Right atrium auricular region (tissue), 2 donors: Measurements from ENCODE around the gene KRT85. TPM values are rescaled to one million over a fixed set of nuclear protein-coding genes. Genes with fewer than 3 reads are reported as not detected.

Source experiments
- DNase-seq: peaks from one replicate; pipeline ENCODE4 v3.0.0-alpha.2; 2019; ENCODE audit warnings: low spot score
- H3K27ac ChIP-seq, 2 donors: fragments of 200-600 bp; sonication (generic); 1 replicate in 1 of 2; 2 replicates in 1 of 2; pipeline ENCODE4 v1.5.1; 2016 to 2019
- H3K27me3 ChIP-seq, 2 donors: fragments of 200-600 bp; sonication (generic); one replicate each; pipeline versions ENCODE4 v1.5.1 to v1.6.0; 2017 to 2019
- H3K36me3 ChIP-seq: fragments of 200-600 bp; sonication (generic); one replicate; pipeline ENCODE4 v1.5.1; 2016
- H3K4me1 ChIP-seq, 2 donors: fragments of 200-600 bp; sonication (generic); one replicate each; pipeline versions ENCODE4 v1.5.1 to v1.6.0; 2017 to 2019
- H3K4me3 ChIP-seq, 2 donors: fragments of 200-600 bp; sonication (generic); 1 replicate in 1 of 2; 2 replicates in 1 of 2; pipeline ENCODE4 v1.5.1; 2017 to 2019; ENCODE audit warnings: mild to moderate bottlenecking in 1 of 2, moderate library complexity in 1 of 2
- H3K9me3 ChIP-seq, 2 donors: fragments of 200-600 bp; sonication (generic); one replicate each; pipeline ENCODE4 v1.5.1; 2019
- CTCF ChIP-seq, 2 donors: fragments of 200-600 bp; sonication (generic); IDR thresholded peaks; one replicate each; pipeline ENCODE4 v1.5.1; 2019; ENCODE audit warnings: antibody characterized with exemption in 2 of 2
- total RNA-seq, 2 donors: library from RNA; depleted of rRNA; stranded (reverse); fragments of >200 nt; gene quantifications; one replicate each; pipeline ENCODE4 v1.1.0, GENCODE V29; 2016

KRT85 gene
- total RNA-seq, 2 donors from 2014 or later, result not detected

- DNase-seq, result no peak
- no peak for TF ChIP-seq CTCF (IDR thresholded peaks at IDR 0.05)
- Histone ChIP-seq H3K9me3 (no peaks in the 10 kb centered on the region), H3K4me3 (no peak overlapping the region), H3K27me3 (no peaks in the 10 kb centered on the region), H3K27ac (no peak overlapping the region), H3K4me1 (no peaks in the 10 kb centered on the region), H3K36me3 (no peaks in the 10 kb centered on the region)
These were observed 2.5 kb upstream of the KRT85 start for GRCh38 chr12:52369809-52370208.

GRCh38 chr12:52369211-52369610 is 1.9 kb upstream of the KRT85 start:
- Histone ChIP-seq H3K4me3 (no peak overlapping the region), H3K4me1 (no peaks in the 10 kb centered on the region), H3K27me3 (no peaks in the 10 kb centered on the region), H3K9me3 (no peaks in the 10 kb centered on the region), H3K36me3 (no peaks in the 10 kb centered on the region), H3K27ac (no peak overlapping the region)
- no peak for TF ChIP-seq CTCF (IDR thresholded peaks at IDR 0.05)
- DNase-seq, result no peak

- no peaks in the 10 kb centered on the region for H3K27me3 ChIP-seq
- no peak for TF ChIP-seq CTCF (IDR thresholded peaks at IDR 0.05)
- no peaks in the 10 kb centered on the region for H3K9me3 ChIP-seq
- DNase-seq, result no peak
- no peaks in the 10 kb centered on the region for H3K36me3 ChIP-seq
- H3K4me1 ChIP-seq, result no peaks in the 10 kb centered on the region
- H3K27ac ChIP-seq, result no peak overlapping the region
- no peak overlapping the region for H3K4me3 ChIP-seq
These were observed 1.2 kb upstream of the KRT85 start for GRCh38 chr12:52368508-52368907.

- Histone ChIP-seq H3K9me3 (no peaks in the 10 kb centered on the region), H3K4me1 (no peaks in the 10 kb centered on the region), H3K27me3 (no peaks in the 10 kb centered on the region), H3K36me3 (no peaks in the 10 kb centered on the region), H3K27ac (no peak overlapping the region), H3K4me3 (no peak overlapping the region)
- TF ChIP-seq CTCF (IDR thresholded peaks at IDR 0.05), result no peak
- DNase-seq, result no peak
These were observed 595 bp upstream of the KRT85 start for GRCh38 chr12:52367876-52368275.

- H3K4me1 ChIP-seq, result no peaks in the 10 kb centered on the region
- H3K27me3 ChIP-seq, result no peaks in the 10 kb centered on the region
- no peaks in the 10 kb centered on the region for H3K36me3 ChIP-seq
- no peaks in the 10 kb centered on the region for H3K9me3 ChIP-seq
- no peak overlapping the region for H3K27ac ChIP-seq
- H3K4me3 ChIP-seq, result no peak overlapping the region
- DNase-seq, result no peak
- no peak for TF ChIP-seq CTCF (IDR thresholded peaks at IDR 0.05)
These were observed 2.3 kb downstream of the KRT85 start for GRCh38 chr12:52364901-52365489.

GRCh38 chr12:52364061-52364460 is 3.2 kb downstream of the KRT85 start:
- Histone ChIP-seq H3K27ac (no peak overlapping the region), H3K27me3 (no peaks in the 10 kb centered on the region), H3K9me3 (no peaks in the 10 kb centered on the region), H3K36me3 (no peaks in the 10 kb centered on the region), H3K4me3 (no peak overlapping the region), H3K4me1 (no peaks in the 10 kb centered on the region)
- no peak for TF ChIP-seq CTCF (IDR thresholded peaks at IDR 0.05)
- DNase-seq, result no peak
